ENCODE measurements around the gene MT1B.

Gene MT1B

DNA sequence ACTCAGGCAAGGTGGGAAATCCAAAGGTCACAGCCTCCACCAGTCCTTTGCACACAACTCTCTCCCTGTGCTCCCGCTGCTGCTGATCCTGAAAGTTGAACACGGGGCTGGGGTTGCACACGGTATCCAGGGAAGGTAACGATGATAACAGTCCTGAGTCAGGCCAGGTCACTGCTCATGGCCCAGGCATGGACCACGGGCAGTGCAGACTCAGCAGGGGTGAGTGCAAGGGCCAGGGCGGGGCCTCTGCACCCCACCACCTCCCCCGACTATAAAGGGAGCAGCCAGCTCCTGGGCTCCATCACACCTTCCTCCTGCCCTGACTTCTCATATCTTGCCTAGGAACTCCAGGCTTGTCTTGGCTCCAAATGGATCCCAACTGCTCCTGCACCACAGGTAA is at the start of gene MT1B:
MT1B (plus strand) TSS at position 301 of the 400 bp plus-strand sequence; CDS start at position 369, 68 bp downstream.
- no peak for DNase-seq

DNA sequence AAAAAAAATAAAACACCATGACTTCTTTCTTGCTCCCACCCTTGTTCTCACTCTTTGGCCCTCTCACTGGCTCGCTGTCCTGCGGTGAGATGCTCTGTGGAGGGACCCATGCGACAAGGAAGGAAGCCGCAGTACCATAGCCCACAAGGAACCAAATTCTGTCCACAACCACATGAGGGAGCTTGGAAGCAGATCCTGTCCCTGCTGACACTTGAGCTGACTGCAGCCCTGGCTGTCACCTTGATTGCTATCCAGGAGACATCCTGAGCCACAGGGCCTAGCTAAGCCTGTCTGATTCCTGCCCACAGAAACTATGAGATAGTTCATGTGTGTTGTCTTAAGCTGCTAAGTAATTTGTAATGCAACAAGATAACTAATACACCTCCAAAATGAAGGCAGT is 48.1 kb upstream of the MT1B start:
- no peak for DNase-seq

- no peak for DNase-seq
Measured at GRCh38 chr16:56604966-56605365, 46.7 kb upstream of the MT1B start.

DNA sequence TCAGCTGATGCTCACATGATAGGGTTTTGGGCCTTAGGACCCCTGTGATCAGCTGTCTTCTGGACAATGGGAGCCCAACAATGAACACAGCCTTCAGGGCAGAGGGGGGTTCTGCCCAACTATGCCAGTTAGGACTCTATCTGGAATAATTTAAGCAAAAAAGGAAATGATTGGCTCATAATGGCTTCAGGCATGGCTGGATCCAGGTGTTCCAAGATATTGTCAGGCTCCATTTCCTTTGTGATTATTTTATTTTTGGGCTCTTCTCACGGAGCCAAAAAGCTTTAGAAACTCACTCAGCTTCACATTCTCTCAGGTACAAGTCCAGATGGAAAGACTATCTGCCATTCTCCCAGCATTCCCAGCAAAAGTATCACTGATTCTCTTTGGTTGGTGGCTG is 46.2 kb upstream of the MT1B start:
- no peak for DNase-seq

GRCh38 chr16:56606071-56606475 is 45.6 kb upstream of the MT1B start:
- no peak for DNase-seq

DNA sequence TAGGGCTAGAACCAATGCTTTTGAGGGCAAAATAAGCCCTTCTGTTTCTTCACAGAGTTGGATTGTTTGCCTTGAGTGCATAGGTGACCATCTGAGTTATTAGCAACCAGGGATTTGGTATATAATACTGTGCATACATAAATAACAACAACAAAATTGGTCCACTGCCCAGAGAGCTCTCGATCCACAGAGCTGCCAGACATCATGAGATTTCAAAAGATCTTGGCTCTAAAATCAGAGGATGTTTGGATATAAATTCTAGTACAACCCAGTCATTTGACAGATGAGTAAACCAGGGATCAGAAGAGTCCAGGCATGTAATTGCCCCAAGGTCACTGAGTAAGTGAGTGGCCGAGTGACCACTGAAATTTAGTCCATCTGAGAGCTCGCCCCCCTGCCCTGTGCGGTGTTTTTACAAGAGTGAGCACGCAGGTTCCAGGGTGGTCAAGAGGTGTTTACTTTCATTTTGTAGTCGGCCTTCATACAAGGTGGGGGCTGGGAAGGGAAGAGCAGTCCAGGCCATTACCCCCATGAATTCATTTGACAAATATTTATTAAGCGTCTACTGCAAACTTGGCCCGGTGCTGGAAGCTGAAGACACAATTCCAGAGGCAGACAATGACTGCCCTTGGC is 45.1 kb upstream of the MT1B start:
- no peak for DNase-seq

GRCh38 chr16:56607109-56607618 is 44.5 kb upstream of the MT1B start:
- no peak for DNase-seq

- DNase-seq: no peak
Measured at GRCh38 chr16:56607675-56608042, 44.0 kb upstream of the MT1B start.

- DNase-seq: peak; percentile 60 to 73
Measured at GRCh38 chr16:56608043-56608875, 43.4 kb upstream of the MT1B start, which contains the start of gene MT2A. TSS of gene MT2A (plus strand) at chr16:56608584. CDS start at chr16:56608656, 72 bp downstream.

DNA sequence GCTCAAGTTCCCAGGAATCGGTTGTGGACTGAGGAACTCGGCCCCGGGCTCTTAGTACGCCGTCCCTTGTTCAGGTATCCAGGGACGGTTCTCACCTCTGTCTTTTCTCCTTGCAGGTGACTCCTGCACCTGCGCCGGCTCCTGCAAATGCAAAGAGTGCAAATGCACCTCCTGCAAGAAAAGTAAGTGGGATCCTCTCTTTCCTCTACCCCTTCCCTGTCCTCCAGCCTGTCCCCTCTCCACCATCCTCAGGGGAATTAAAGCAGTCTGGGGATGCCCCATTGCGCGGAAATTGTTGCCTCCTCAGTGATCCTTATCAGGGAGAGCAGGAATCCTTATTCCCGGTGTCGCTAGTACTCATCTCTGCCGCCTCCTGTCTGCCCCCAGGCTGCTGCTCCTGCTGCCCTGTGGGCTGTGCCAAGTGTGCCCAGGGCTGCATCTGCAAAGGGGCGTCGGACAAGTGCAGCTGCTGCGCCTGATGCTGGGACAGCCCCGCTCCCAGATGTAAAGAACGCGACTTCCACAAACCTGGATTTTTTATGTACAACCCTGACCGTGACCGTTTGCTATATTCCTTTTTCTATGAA is 42.7 kb upstream of the MT1B start:
- DNase-seq: no peak

- DNase-seq: no peak
Measured at GRCh38 chr16:56609463-56609921, 42.2 kb upstream of the MT1B start.

GRCh38 chr16:56610017-56610608 is 41.6 kb upstream of the MT1B start:
- DNase-seq: no peak

DNA sequence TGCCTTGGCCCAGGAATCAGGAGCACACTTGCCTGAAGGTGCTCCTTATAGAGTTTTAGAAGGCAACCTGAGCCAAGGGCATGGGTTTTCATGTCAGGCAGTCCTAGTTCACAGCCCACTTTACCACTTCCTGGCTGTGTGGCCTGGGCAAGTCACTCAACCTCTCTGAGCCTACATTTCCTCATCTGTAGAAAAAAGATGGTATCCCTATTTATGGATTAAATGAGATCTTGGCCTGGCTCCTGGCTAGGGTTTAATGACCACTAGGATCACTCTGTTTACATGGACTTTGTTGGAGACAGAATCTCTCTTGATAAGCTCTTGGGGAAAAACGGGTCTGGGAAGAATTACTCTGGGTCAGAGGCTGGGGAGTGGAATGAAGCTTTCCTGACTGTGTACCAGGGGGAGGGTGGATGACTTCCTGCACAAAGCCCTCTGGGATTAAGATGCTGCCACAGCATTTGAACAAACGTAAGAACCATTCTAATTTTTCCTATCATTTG is 41.0 kb upstream of the MT1B start:
- DNase-seq: no peak

DNA sequence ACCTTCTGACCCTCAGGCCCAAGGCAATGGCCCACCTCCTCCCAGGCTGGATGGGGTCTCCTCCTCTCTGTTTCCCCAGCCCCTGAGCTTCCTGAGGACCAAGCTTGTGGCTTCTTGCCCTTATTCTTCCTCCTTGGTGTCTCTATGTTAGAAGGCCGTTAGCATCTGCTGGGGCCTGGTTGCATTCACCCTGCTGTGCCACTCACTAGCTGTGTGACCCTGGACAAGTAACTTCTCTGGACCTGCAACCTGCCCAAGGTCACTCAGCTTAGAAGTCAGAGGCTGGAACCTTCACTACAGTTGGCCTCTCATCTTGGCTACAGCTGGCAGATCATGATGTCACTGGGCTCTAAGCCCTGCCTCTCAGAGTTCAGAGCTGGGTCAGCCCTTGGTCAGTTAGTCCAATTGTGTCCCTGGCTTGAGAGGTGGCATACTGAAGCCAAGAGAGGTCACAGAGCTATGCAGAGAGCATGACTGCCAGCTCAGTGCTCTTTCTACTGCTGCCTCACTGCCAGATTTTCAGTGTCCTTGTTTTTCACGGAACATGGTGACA is 40.3 kb upstream of the MT1B start:
- DNase-seq: no peak

- DNase-seq: no peak
Measured at GRCh38 chr16:56613706-56614105, 38.0 kb upstream of the MT1B start.

DNA sequence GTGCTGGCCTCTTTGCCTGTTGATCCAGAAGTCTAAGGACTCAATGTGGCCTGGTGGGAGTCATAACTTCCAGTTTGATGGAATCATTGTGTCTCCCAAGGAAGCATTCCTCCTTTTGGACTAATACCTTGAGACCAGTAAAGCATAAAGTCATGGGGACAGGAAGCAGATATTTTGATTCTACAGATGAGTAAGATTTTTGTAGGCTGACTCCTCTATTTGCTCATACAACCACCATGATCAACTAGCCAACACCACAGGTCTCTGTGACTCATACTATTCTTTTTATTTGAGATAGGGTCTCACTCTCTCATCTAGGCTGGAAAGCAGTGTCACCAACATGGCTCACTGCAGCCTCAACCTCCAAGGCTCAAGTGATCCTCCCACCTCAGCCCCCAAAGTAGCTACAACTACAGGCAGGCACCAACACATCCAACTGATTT is 37.1 kb upstream of the MT1B start:
- DNase-seq: no peak

- no peak for DNase-seq
Measured at GRCh38 chr16:56615353-56615752, 36.3 kb upstream of the MT1B start.

- no peak for DNase-seq
Measured at GRCh38 chr16:56616608-56617211, 35.0 kb upstream of the MT1B start.

DNA sequence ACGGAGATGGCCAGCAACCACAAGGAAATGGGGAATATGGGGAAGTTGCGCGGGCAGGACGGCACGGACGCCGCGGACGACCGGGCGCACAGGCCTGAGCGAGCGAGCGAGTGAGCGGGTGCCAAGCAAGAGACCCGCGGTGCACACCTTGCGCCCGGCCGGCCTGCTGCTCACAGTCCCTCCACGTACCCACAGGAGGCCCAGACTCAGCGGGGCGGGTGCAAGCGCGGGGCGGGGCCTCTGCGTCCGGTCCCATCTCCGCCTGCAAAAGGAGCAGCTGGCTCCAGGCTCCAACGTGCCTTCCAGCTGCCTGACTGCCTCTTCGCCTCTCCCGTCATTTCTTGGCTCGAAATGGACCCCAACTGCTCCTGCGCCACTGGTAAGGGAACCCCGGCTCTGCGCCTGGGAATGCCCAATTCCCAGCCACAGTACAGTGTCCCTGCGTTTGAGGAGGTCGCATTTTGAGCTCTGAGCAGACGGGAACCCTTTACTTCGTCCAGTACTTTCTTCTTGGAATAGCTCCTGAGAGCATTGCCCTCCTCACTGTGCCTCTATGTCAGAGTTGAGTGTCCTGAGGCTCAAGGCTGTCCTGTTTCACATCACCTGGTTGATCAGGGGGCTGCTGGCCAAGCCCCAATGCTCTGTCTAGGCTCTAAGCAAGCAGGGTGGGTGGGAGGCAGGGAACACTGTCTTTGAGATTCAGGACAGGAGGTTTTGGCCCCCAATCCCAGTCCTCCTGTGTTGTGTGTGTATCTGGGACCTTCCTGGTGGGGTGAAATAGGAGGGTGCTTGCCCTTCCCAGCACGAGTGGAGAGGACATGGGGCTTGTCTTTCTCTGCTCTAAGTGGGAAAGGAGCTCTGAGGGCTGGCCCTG is 34.2 kb upstream of the MT1B start:
- DNase-seq: no peak

GRCh38 chr16:56618138-56618537 is 33.5 kb upstream of the MT1B start:
- no peak for DNase-seq

- DNase-seq: no peak
Measured at GRCh38 chr16:56620339-56620897, 31.3 kb upstream of the MT1B start.

Measured in NCI-H1930 (cell line).